ENCODE measurements around the gene RAB12. TPM values are rescaled to one million over a fixed set of nuclear protein-coding genes. Genes with fewer than 3 reads are reported as not detected.

Gene RAB12
- total and polyA plus RNA-seq, 2 of the 13 experiments (the other 11 are each of a cell fraction or from before 2014, with no cell fraction given): 9.5 to 25.3 TPM

GRCh38 chr18:8685914-8686216 is 76.6 kb downstream of the RAB12 start:
- BruUV-seq (replicated peaks): no TSS peak
- Histone ChIP-seq H4K20me1 (ENCODE audit: insufficient read depth, low read length) (no peaks in the 10 kb centered on the region), H3K4me2 (ENCODE audit: low read depth, low read length) (no peak overlapping the region), H3K9ac (ENCODE audit: insufficient read depth, low read depth, low read length) (no peak overlapping the region), H3K9me3 (ENCODE audit: low read length) (no peaks in the 10 kb centered on the region), H3K27me3 (ENCODE audit: control insufficient read depth in 1 of 2, insufficient read depth in 2 of 2, low read length in 2 of 2) (peaks cover 0 to 22% of the 10 kb centered on the region in 2 experiments; a peak in 3 of 5 replicates), H3K4me3 (replicated peaks in 1 of 3; ENCODE audit: insufficient read depth in 1 of 3, low read depth in 2 of 3, low read length in 3 of 3) (no peak overlapping the region), H2AFZ (ENCODE audit: low read length) (no peak overlapping the region), H3K4me1 (ENCODE audit: insufficient read depth, low read length) (no peaks in the 10 kb centered on the region), H3K27ac (ENCODE audit: extremely low read length, insufficient read depth, low read length) (no peak overlapping the region), H3K79me2 (ENCODE audit: insufficient read depth, low read length) (no peaks in the 10 kb centered on the region), H3K36me3 (replicated peaks in 1 of 2; ENCODE audit: control insufficient read depth in 1 of 2, insufficient read depth in 2 of 2, low read length in 2 of 2) (no peaks in the 10 kb centered on the region)
- ChIA-PET POLR2A (no interaction called here), CTCF (ENCODE audit: low intra/inter-chr PET ratio, low total read pairs) (no interaction called here)
- TF ChIP-seq ZNF281 (CRISPR knock-in tag; IDR thresholded peaks at IDR 0.05; ENCODE audit: borderline replicate concordance): no peak
- DNase-seq (ENCODE audit: low spot score): no peak
- 77% methylated on average over 8 of the region's 8 CpGs for WGBS (ENCODE audit: low lambda C conversion rate)
- intact Hi-C loops (cut with micrococcal nuclease; ENCODE audit: unreplicated experiment): no loop called here
- in situ Hi-C loops (cut with HindIII; ENCODE audit: extremely low pct_ligation_motif_present, low pct_unique_long_range_greater_than_20kb): no loop called here
- no peak for ATAC-seq
- FAIRE-seq: no peak

- BruUV-seq (replicated peaks): no TSS peak
- H3K4me3 ChIP-seq (replicated peaks in 1 of 3; ENCODE audit: insufficient read depth in 1 of 3, low read depth in 2 of 3, low read length in 3 of 3): no peak overlapping the region
- no peak overlapping the region for H3K9ac ChIP-seq (ENCODE audit: insufficient read depth, low read depth, low read length)
- intact Hi-C loops (cut with micrococcal nuclease; ENCODE audit: unreplicated experiment) (no loop called here), in situ Hi-C loops (cut with HindIII; ENCODE audit: extremely low pct_ligation_motif_present, low pct_unique_long_range_greater_than_20kb) (no loop called here)
- no peaks in the 10 kb centered on the region for H3K9me3 ChIP-seq (ENCODE audit: low read length)
- DNase-seq (ENCODE audit: low spot score) (no peak), ATAC-seq (no peak), FAIRE-seq (no peak)
- H4K20me1 ChIP-seq (ENCODE audit: insufficient read depth, low read length): no peaks in the 10 kb centered on the region
- 69% methylated on average over 6 of the region's 6 CpGs for WGBS (ENCODE audit: low lambda C conversion rate)
- no peak overlapping the region for H3K4me2 ChIP-seq (ENCODE audit: low read depth, low read length)
- H3K27me3 ChIP-seq (ENCODE audit: control insufficient read depth in 1 of 2, insufficient read depth in 2 of 2, low read length in 2 of 2): peaks cover 0 to 22% of the 10 kb centered on the region in 2 experiments; a peak in 3 of 5 replicates
- no peaks in the 10 kb centered on the region for H3K36me3 ChIP-seq (replicated peaks in 1 of 2; ENCODE audit: control insufficient read depth in 1 of 2, insufficient read depth in 2 of 2, low read length in 2 of 2)
- H3K79me2 ChIP-seq (ENCODE audit: insufficient read depth, low read length): no peaks in the 10 kb centered on the region
- ChIA-PET CTCF (ENCODE audit: low intra/inter-chr PET ratio, low total read pairs) (no interaction called here), POLR2A (no interaction called here)
- no peak overlapping the region for H2AFZ ChIP-seq (ENCODE audit: low read length)
- no peaks in the 10 kb centered on the region for H3K4me1 ChIP-seq (ENCODE audit: insufficient read depth, low read length)
- no peak overlapping the region for H3K27ac ChIP-seq (ENCODE audit: extremely low read length, insufficient read depth, low read length)
- TF ChIP-seq ZFP41 (CRISPR knock-in tag; IDR thresholded peaks at IDR 0.05; ENCODE audit: borderline replicate concordance) (no peak), ZMYM2 (CRISPR knock-in tag; IDR thresholded peaks at IDR 0.05) (no peak), ZNF30 (CRISPR knock-in tag; IDR thresholded peaks at IDR 0.05) (no peak), TBX3 (IDR thresholded peaks at IDR 0.05; ENCODE audit: borderline replicate concordance) (no peak), STAT5B (CRISPR knock-in tag; IDR thresholded peaks at IDR 0.05) (no peak), MIER3 (CRISPR knock-in tag; IDR thresholded peaks at IDR 0.05; ENCODE audit: borderline replicate concordance) (no peak), KMT2A (CRISPR knock-in tag; IDR thresholded peaks at IDR 0.05) (no peak), ZNF503 (CRISPR knock-in tag; IDR thresholded peaks at IDR 0.05) (no peak), ZBTB44 (CRISPR knock-in tag; IDR thresholded peaks at IDR 0.05) (no peak)
These were observed 77.4 kb downstream of the RAB12 start for GRCh38 chr18:8686611-8687010.

All from HepG2 (cell line).